ENCODE data around the gene C6orf52. TPM values are rescaled to one million over a fixed set of nuclear protein-coding genes. Genes with fewer than 3 reads are reported as not detected.

C6orf52 gene
- total RNA-seq, 1 experiment from 2014 or later, result 3.9 TPM

- ChIA-PET POLR2A (no interaction called here), RAD21 (ENCODE audit: low non-redundant PET in 1 of 2, low total read pairs in 2 of 2, uncharacterized antibody in 2 of 2, unreplicated experiment in 2 of 2) (no interaction called here), CTCF (no interaction called here)
- no peaks in the 10 kb centered on the region for H3K27me3 ChIP-seq (ENCODE audit: insufficient read depth, low read length)
- H3K4me1 ChIP-seq (ENCODE audit: control insufficient read depth in 1 of 2, insufficient read depth in 2 of 2, low read length in 2 of 2), result no peaks in the 10 kb centered on the region
- H3K9me3 ChIP-seq (ENCODE audit: control insufficient read depth in 1 of 2, insufficient read depth in 1 of 2, low read depth in 1 of 2, low read length in 2 of 2), result no peaks in the 10 kb centered on the region; a peak in 1 of 4 replicates
- no peaks in the 10 kb centered on the region for H3K79me2 ChIP-seq (ENCODE audit: insufficient read depth, low read length)
- no peak overlapping the region for H3K9ac ChIP-seq (ENCODE audit: low read length)
- H3K9me2 ChIP-seq (ENCODE audit: insufficient read depth), result no peaks in the 10 kb centered on the region
- H3K36me3 ChIP-seq (ENCODE audit: control insufficient read depth in 1 of 2, insufficient read depth in 2 of 2, low read length in 2 of 2), result no peaks in the 10 kb centered on the region
- H3K4me2 ChIP-seq (ENCODE audit: low read length), result no peak overlapping the region
- H3K27ac ChIP-seq (ENCODE audit: low read depth, low read length), result no peak overlapping the region
- ATAC-seq, result no peak
- DNase-seq (ENCODE audit: low read depth, low spot score), result no peak
- TF ChIP-seq POLR2AphosphoS5 (IDR thresholded peaks at IDR 0.05; ENCODE audit: low read depth, low read length) (no peak), TCF7L2 (IDR thresholded peaks at IDR 0.05; ENCODE audit: borderline replicate concordance, extremely low read depth, insufficient read depth, insufficient read length) (no peak), REST (IDR thresholded peaks at IDR 0.05; ENCODE audit: low read depth) (no peak), CTCF (IDR thresholded peaks at IDR 0.05 in 2 of 3, conservative IDR thresholded peaks at IDR 0.05 in 1 of 3; ENCODE audit: borderline replicate concordance in 1 of 3, insufficient read depth in 1 of 3, low read depth in 2 of 3, low read length in 2 of 3) (no peak), EZH2phosphoT487 (IDR thresholded peaks at IDR 0.05; ENCODE audit: borderline replicate concordance) (no peak)
- H3K4me3 ChIP-seq (replicated peaks in 1 of 2; ENCODE audit: low read depth in 1 of 2, low read length in 2 of 2), result no peak overlapping the region
- no TSS peak for BruUV-seq (replicated peaks)
- H2AFZ ChIP-seq (ENCODE audit: low read depth, low read length, poor library complexity, severe bottlenecking), result no peak overlapping the region
- intact Hi-C loops (cut with micrococcal nuclease), result no loop called here
- no peaks in the 10 kb centered on the region for H4K20me1 ChIP-seq (ENCODE audit: insufficient read depth)
Observed at GRCh38 chr6:10641528-10641927, 52.9 kb downstream of the C6orf52 start.

All from HCT116 (cell line).